ENCODE results near the gene BACH1. TPM values are rescaled to one million over a fixed set of nuclear protein-coding genes. Genes with fewer than 3 reads are reported as not detected.
A peak's percentile ranks its signal among the peaks of the same experiment; 100 is the strongest.

BACH1 gene
- total RNA-seq, 2 experiments from 2014 or later, result 18.6 to 38.4 TPM

- Histone ChIP-seq H3K36me3 (ENCODE audit: insufficient read depth, low read length) (no peaks in the 10 kb centered on the region), H3K9me2 (ENCODE audit: insufficient read depth, low read length) (no peaks in the 10 kb centered on the region), H3K4me3 (ENCODE audit: low read depth, low read length, poor library complexity, severe bottlenecking) (no peak overlapping the region), H3K9me3 (ENCODE audit: low read length) (no peaks in the 10 kb centered on the region), H4K20me1 (ENCODE audit: insufficient read depth, low read length) (no peaks in the 10 kb centered on the region), H3K27ac (ENCODE audit: low read depth, low read length, poor library complexity, severe bottlenecking) (no peak overlapping the region), H3K4me1 (ENCODE audit: insufficient read depth, low read length, poor library complexity, severe bottlenecking) (no peaks in the 10 kb centered on the region), H3K4me2 (ENCODE audit: low read length) (no peak overlapping the region), H3K79me2 (ENCODE audit: insufficient read depth, low read depth, low read length) (no peaks in the 10 kb centered on the region), H2AFZ (ENCODE audit: low read length) (no peak overlapping the region)
- no peak for TF ChIP-seq EZH2phosphoT487 (IDR thresholded peaks at IDR 0.05; ENCODE audit: borderline replicate concordance, low read depth, low read length)
- TF ChIP-seq, protein P1, sequence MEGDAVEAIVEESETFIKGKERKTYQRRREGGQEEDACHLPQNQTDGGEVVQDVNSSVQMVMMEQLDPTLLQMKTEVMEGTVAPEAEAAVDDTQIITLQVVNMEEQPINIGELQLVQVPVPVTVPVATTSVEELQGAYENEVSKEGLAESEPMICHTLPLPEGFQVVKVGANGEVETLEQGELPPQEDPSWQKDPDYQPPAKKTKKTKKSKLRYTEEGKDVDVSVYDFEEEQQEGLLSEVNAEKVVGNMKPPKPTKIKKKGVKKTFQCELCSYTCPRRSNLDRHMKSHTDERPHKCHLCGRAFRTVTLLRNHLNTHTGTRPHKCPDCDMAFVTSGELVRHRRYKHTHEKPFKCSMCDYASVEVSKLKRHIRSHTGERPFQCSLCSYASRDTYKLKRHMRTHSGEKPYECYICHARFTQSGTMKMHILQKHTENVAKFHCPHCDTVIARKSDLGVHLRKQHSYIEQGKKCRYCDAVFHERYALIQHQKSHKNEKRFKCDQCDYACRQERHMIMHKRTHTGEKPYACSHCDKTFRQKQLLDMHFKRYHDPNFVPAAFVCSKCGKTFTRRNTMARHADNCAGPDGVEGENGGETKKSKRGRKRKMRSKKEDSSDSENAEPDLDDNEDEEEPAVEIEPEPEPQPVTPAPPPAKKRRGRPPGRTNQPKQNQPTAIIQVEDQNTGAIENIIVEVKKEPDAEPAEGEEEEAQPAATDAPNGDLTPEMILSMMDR (conservative IDR thresholded peaks at IDR 0.05; ENCODE audit: low read length), result no peak
- CTCF ChIA-PET (ENCODE audit: unreplicated experiment), result no interaction called here
- no peak for DNase-seq (ENCODE audit: low spot score)
- POLR2A ChIA-PET, result interaction anchor here (0.7 to 2.2 kb wide), 2 partner anchors 20 to 135 kb away, joined by 3 to 6 read pairs; no protein-coding TSS in a partner anchor
- intact Hi-C loops (cut with micrococcal nuclease; ENCODE audit: unreplicated experiment), result no loop called here
- no TSS peak for BruUV-seq (replicated peaks)
These were observed 61.0 kb downstream of the BACH1 start for GRCh38 chr21:29359718-29360117.

GRCh38 chr21:29360799-29361765, 62.4 kb downstream of the BACH1 start:
- H3K4me3 ChIP-seq (ENCODE audit: low read depth, low read length, poor library complexity, severe bottlenecking), result no peak overlapping the region
- no peaks in the 10 kb centered on the region for H3K9me2 ChIP-seq (ENCODE audit: insufficient read depth, low read length)
- peak; percentile 9 for DNase-seq (ENCODE audit: low spot score)
- H3K9me3 ChIP-seq (ENCODE audit: low read length), result no peaks in the 10 kb centered on the region
- no peaks in the 10 kb centered on the region for H3K79me2 ChIP-seq (ENCODE audit: insufficient read depth, low read depth, low read length)
- POLR2A ChIA-PET, result interaction anchor here (0.5 to 1.6 kb wide), 11 partner anchors 10 to 444 kb away, joined by 3 to 6 read pairs (median 3); partner anchors contain the start of gene CCT8
- no TSS peak for BruUV-seq (replicated peaks)
- H2AFZ ChIP-seq (ENCODE audit: low read length), result no peak overlapping the region
- CTCF ChIA-PET (ENCODE audit: unreplicated experiment), result no interaction called here
- no peak overlapping the region for H3K4me2 ChIP-seq (ENCODE audit: low read length)
- H3K36me3 ChIP-seq (ENCODE audit: insufficient read depth, low read length), result no peaks in the 10 kb centered on the region
- no peaks in the 10 kb centered on the region for H3K4me1 ChIP-seq (ENCODE audit: insufficient read depth, low read length, poor library complexity, severe bottlenecking)
- H4K20me1 ChIP-seq (ENCODE audit: insufficient read depth, low read length), result no peaks in the 10 kb centered on the region
- intact Hi-C loops (cut with micrococcal nuclease; ENCODE audit: unreplicated experiment), result no loop called here
- TF ChIP-seq, protein P1 (conservative IDR thresholded peaks at IDR 0.05; ENCODE audit: low read length), result peak; percentile 54
- no peak for TF ChIP-seq EZH2phosphoT487 (IDR thresholded peaks at IDR 0.05; ENCODE audit: borderline replicate concordance, low read depth, low read length)
- H3K27ac ChIP-seq (ENCODE audit: low read depth, low read length, poor library complexity, severe bottlenecking), result no peak overlapping the region

- POLR2A ChIA-PET, result no interaction called here
- Histone ChIP-seq H3K4me1 (ENCODE audit: insufficient read depth, low read length, poor library complexity, severe bottlenecking) (no peaks in the 10 kb centered on the region), H3K4me2 (ENCODE audit: low read length) (no peak overlapping the region), H3K4me3 (ENCODE audit: low read depth, low read length, poor library complexity, severe bottlenecking) (no peak overlapping the region), H2AFZ (ENCODE audit: low read length) (no peak overlapping the region), H3K27ac (ENCODE audit: low read depth, low read length, poor library complexity, severe bottlenecking) (no peak overlapping the region), H3K9me2 (ENCODE audit: insufficient read depth, low read length) (no peaks in the 10 kb centered on the region), H3K36me3 (ENCODE audit: insufficient read depth, low read length) (no peaks in the 10 kb centered on the region), H4K20me1 (ENCODE audit: insufficient read depth, low read length) (no peaks in the 10 kb centered on the region), H3K9me3 (ENCODE audit: low read length) (0 out of 2 replicates have a peak, but pooled peaks cover 4% of the 10 kb centered on the region), H3K79me2 (ENCODE audit: insufficient read depth, low read depth, low read length) (no peaks in the 10 kb centered on the region)
- TF ChIP-seq, protein P1 (conservative IDR thresholded peaks at IDR 0.05; ENCODE audit: low read length), result no peak
- no peak for TF ChIP-seq EZH2phosphoT487 (IDR thresholded peaks at IDR 0.05; ENCODE audit: borderline replicate concordance, low read depth, low read length)
- no peak for DNase-seq (ENCODE audit: low spot score)
- intact Hi-C loops (cut with micrococcal nuclease; ENCODE audit: unreplicated experiment), result no loop called here
- BruUV-seq (replicated peaks), result no TSS peak
- CTCF ChIA-PET (ENCODE audit: unreplicated experiment), result no interaction called here
These were observed 64.0 kb downstream of the BACH1 start for GRCh38 chr21:29362758-29363157.

Data from OCI-LY7 (cell line).